Body of pancreas (tissue), 4 donors: ENCODE results near the gene SOD3.

ENCODE experiments used
- POLR2A ChIP-seq, 3 donors: fragments of 450-650 bp; IDR thresholded peaks; one replicate each; pipeline ENCODE4 v1.6.1; 2016; ENCODE audit warnings: antibody characterized with exemption in 3 of 3, mild to moderate bottlenecking in 2 of 3
- TF ChIP-seq, protein P1 (sequence below), 7 experiments: fragments of 450-650 bp in 4 of 7; fragments of 200-600 bp in 3 of 7; sonication (generic) in 3 of 7; IDR thresholded peaks; one replicate each; pipeline ENCODE4 v1.5.1; 2016 to 2019; ENCODE audit warnings: antibody characterized with exemption in 7 of 7

GRCh38 chr4:24799196-24799543 is 3.8 kb downstream of the SOD3 start:
- TF ChIP-seq, protein P1, sequence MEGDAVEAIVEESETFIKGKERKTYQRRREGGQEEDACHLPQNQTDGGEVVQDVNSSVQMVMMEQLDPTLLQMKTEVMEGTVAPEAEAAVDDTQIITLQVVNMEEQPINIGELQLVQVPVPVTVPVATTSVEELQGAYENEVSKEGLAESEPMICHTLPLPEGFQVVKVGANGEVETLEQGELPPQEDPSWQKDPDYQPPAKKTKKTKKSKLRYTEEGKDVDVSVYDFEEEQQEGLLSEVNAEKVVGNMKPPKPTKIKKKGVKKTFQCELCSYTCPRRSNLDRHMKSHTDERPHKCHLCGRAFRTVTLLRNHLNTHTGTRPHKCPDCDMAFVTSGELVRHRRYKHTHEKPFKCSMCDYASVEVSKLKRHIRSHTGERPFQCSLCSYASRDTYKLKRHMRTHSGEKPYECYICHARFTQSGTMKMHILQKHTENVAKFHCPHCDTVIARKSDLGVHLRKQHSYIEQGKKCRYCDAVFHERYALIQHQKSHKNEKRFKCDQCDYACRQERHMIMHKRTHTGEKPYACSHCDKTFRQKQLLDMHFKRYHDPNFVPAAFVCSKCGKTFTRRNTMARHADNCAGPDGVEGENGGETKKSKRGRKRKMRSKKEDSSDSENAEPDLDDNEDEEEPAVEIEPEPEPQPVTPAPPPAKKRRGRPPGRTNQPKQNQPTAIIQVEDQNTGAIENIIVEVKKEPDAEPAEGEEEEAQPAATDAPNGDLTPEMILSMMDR (IDR thresholded peaks at IDR 0.05): no peak
- TF ChIP-seq POLR2A (IDR thresholded peaks at IDR 0.05): no peak
